Measurements from ENCODE around the gene AP3M1.

The AP3M1 gene

GRCh38 chr10:74079028-74079935, 71.3 kb downstream of the AP3M1 start:
- Histone ChIP-seq H4K20me1 (ENCODE audit: control insufficient read depth, insufficient read depth, low read depth, low read length) (no peaks in the 10 kb centered on the region), H3K4me2 (ENCODE audit: low read length) (peak overlapping the region; percentile 71), H3K27me3 (ENCODE audit: control insufficient read depth, low read length) (no peaks in the 10 kb centered on the region), H3K79me2 (ENCODE audit: control insufficient read depth, low read length) (peaks cover 8% of the 10 kb centered on the region; the same call in 1 of the 2 replicates), H3F3A (ENCODE audit: control insufficient read depth, insufficient read depth) (peaks cover 29% of the 10 kb centered on the region), H3K27ac (ENCODE audit: low read depth, low read length) (peak overlapping the region; percentile 71), H3K4me1 (ENCODE audit: control insufficient read depth, low read length) (peaks cover 69% of the 10 kb centered on the region), H3K36me3 (ENCODE audit: control insufficient read depth, low read length) (peaks cover 41% of the 10 kb centered on the region), H3K4me3 (ENCODE audit: low read length) (peak overlapping the region; percentile 60), H3K9me2 (replicated peaks; ENCODE audit: control insufficient read depth, low read length) (no peaks in the 10 kb centered on the region), H3K9me3 (ENCODE audit: control insufficient read depth, insufficient read depth, low read length) (no peaks in the 10 kb centered on the region)
- TF ChIP-seq CTCF (IDR thresholded peaks at IDR 0.05; ENCODE audit: low read depth, low read length, poor library complexity, severe bottlenecking) (no peak), EZH2phosphoT487 (IDR thresholded peaks at IDR 0.05; ENCODE audit: borderline replicate concordance, low read length) (no peak)

GRCh38 chr10:74078037-74078436, 72.6 kb downstream of the AP3M1 start:
- Histone ChIP-seq H4K20me1 (ENCODE audit: control insufficient read depth, insufficient read depth, low read depth, low read length) (no peaks in the 10 kb centered on the region), H3F3A (ENCODE audit: control insufficient read depth, insufficient read depth) (peaks cover 29% of the 10 kb centered on the region), H3K36me3 (ENCODE audit: control insufficient read depth, low read length) (peaks cover 46% of the 10 kb centered on the region), H3K9me2 (replicated peaks; ENCODE audit: control insufficient read depth, low read length) (no peaks in the 10 kb centered on the region), H3K4me3 (ENCODE audit: low read length) (peak overlapping the region; percentile 60), H3K9me3 (ENCODE audit: control insufficient read depth, insufficient read depth, low read length) (no peaks in the 10 kb centered on the region), H3K4me1 (ENCODE audit: control insufficient read depth, low read length) (peaks cover 69% of the 10 kb centered on the region), H3K79me2 (ENCODE audit: control insufficient read depth, low read length) (peaks cover 8% of the 10 kb centered on the region; the same call in 1 of the 2 replicates), H3K27me3 (ENCODE audit: control insufficient read depth, low read length) (no peaks in the 10 kb centered on the region), H3K4me2 (ENCODE audit: low read length) (peak overlapping the region; percentile 71), H3K27ac (ENCODE audit: low read depth, low read length) (peak overlapping the region; percentile 71)
- TF ChIP-seq CTCF (IDR thresholded peaks at IDR 0.05; ENCODE audit: low read depth, low read length, poor library complexity, severe bottlenecking) (no peak), EZH2phosphoT487 (IDR thresholded peaks at IDR 0.05; ENCODE audit: borderline replicate concordance, low read length) (no peak)

- H4K20me1 ChIP-seq (ENCODE audit: control insufficient read depth, insufficient read depth, low read depth, low read length), result no peaks in the 10 kb centered on the region
Observed at GRCh38 chr10:74077416-74077815, 73.2 kb downstream of the AP3M1 start.

More at GRCh38 chr10:74077416-74077815, 73.2 kb downstream of the AP3M1 start:
- TF ChIP-seq EZH2phosphoT487 (IDR thresholded peaks at IDR 0.05; ENCODE audit: borderline replicate concordance, low read length) (no peak), CTCF (IDR thresholded peaks at IDR 0.05; ENCODE audit: low read depth, low read length, poor library complexity, severe bottlenecking) (no peak)
- Histone ChIP-seq H3K4me3 (ENCODE audit: low read length) (0 out of 2 replicates have a peak overlapping the region, but pooled peaks have one; percentile 5), H3K27ac (ENCODE audit: low read depth, low read length) (0 out of 2 replicates have a peak overlapping the region, but pooled peaks have one; percentile 71), H3K36me3 (ENCODE audit: control insufficient read depth, low read length) (peaks cover 43% of the 10 kb centered on the region), H3K79me2 (ENCODE audit: control insufficient read depth, low read length) (peaks cover 8% of the 10 kb centered on the region; the same call in 1 of the 2 replicates), H3F3A (ENCODE audit: control insufficient read depth, insufficient read depth) (peaks cover 29% of the 10 kb centered on the region), H3K27me3 (ENCODE audit: control insufficient read depth, low read length) (no peaks in the 10 kb centered on the region), H3K9me3 (ENCODE audit: control insufficient read depth, insufficient read depth, low read length) (no peaks in the 10 kb centered on the region), H3K9me2 (replicated peaks; ENCODE audit: control insufficient read depth, low read length) (no peaks in the 10 kb centered on the region), H3K4me2 (ENCODE audit: low read length) (peak overlapping the region; percentile 71), H3K4me1 (ENCODE audit: control insufficient read depth, low read length) (peaks cover 69% of the 10 kb centered on the region)
